Mucosa of descending colon (tissue), 3 donors: Measurements from ENCODE around the gene SARM1. TPM values are rescaled to one million over a fixed set of nuclear protein-coding genes. Genes with fewer than 3 reads are reported as not detected.
"Not testable (repeated sequence)": the region's sequence is repeated elsewhere in the genome, so short reads cannot be mapped to it uniquely, and the experiment has no call there.

Experiments used
- ATAC-seq: fragments of 200-7000 bp; cut with Tn5 transposase; one replicate; pipeline ENCODE4 v1.9.1; 2020; ENCODE audit warnings: mild to moderate bottlenecking, moderate library complexity
- DNase-seq, 3 donors: peaks; one replicate each; pipeline ENCODE4 v3.0.0-alpha.2; 2020
- H3K36me3 ChIP-seq: fragments of 200-600 bp; one replicate; pipeline ENCODE4 v1.8.0; 2021; ENCODE audit warnings: low read depth, mild to moderate bottlenecking
- H3K4me1 ChIP-seq: fragments of 200-600 bp; one replicate; pipeline ENCODE4 v1.8.0; 2021; ENCODE audit warnings: low read depth, mild to moderate bottlenecking
- H3K4me3 ChIP-seq: fragments of 200-600 bp; one replicate; pipeline ENCODE4 v1.8.0; 2021; ENCODE audit warnings: mild to moderate bottlenecking
- H3K9me3 ChIP-seq: fragments of 200-600 bp; one replicate; pipeline ENCODE4 v1.8.0; 2021; ENCODE audit warnings: mild to moderate bottlenecking
- CTCF ChIP-seq: fragments of 200-600 bp; IDR thresholded peaks from one replicate; pipeline ENCODE4 v1.8.0; 2022; ENCODE audit warnings: antibody characterized with exemption, mild to moderate bottlenecking
- intact Hi-C, 2 donors: fragments of 100-400 bp; cut with DNase I in 1 of 2; cut with micrococcal nuclease in 1 of 2; formaldehyde crosslinking; loops; one replicate each; pipeline versions ENCODE4 v1.11.0 to v1.11.1; 2022; cut with DNase I, micrococcal nuclease
- total RNA-seq, 3 donors: library from RNA; stranded (reverse); fragmentation: NEBNext Ultra II Directional in 2 of 3; extraction: Animal tissue kit (Norgen Biotek cat#: 25700) in 2 of 3; gene quantifications; one replicate each; pipeline versions ENCODE4 v1.2.1 to v1.2.4, GENCODE V29; 2021 to 2023
- donor health status: DM: no; HTN: no; CAD: no; lungs with moderate emphysema.
- donor health status: DM: no; HTN: no; CAD: no.
- donor health status: DM: no; HTN: yes; CAD: no.

SARM1 gene
- total RNA-seq, 3 donors from 2014 or later, result 12.8 to 16.4 (median 15.0) TPM

- intact Hi-C loops, result no loop called here
- no peak for ATAC-seq
- H3K4me3 ChIP-seq, result no peak overlapping the region
Measured at GRCh38 chr17:28338056-28338768, 33.3 kb upstream of the SARM1 start.

GRCh38 chr17:28338769-28339212 is 32.7 kb upstream of the SARM1 start:
- intact Hi-C loops, H3K36me3 ChIP-seq, H3K9me3 ChIP-seq, H3K4me3 ChIP-seq, ATAC-seq, DNase-seq: not testable (repeated sequence)
- H3K4me1 ChIP-seq, result peaks cover 19% of the 10 kb centered on the region

More at GRCh38 chr17:28338056-28338768, 33.3 kb upstream of the SARM1 start:
- Histone ChIP-seq H3K9me3 (no peaks in the 10 kb centered on the region), H3K36me3 (peaks cover 4% of the 10 kb centered on the region), H3K4me1 (peaks cover 23% of the 10 kb centered on the region)
- no peak for TF ChIP-seq CTCF
- DNase-seq, result no peak

GRCh38 chr17:28339431-28339830 is 32.1 kb upstream of the SARM1 start:
- intact Hi-C loops, result no loop called here
- ATAC-seq, result no peak
- TF ChIP-seq CTCF, result no peak
- Histone ChIP-seq H3K4me3 (no peak overlapping the region), H3K4me1 (peaks cover 13% of the 10 kb centered on the region), H3K36me3 (peaks cover 10% of the 10 kb centered on the region), H3K9me3 (no peaks in the 10 kb centered on the region)
- no peak for DNase-seq

- H3K36me3 ChIP-seq, result peaks cover 8% of the 10 kb centered on the region
- no peak overlapping the region for H3K4me3 ChIP-seq
- intact Hi-C loops, result no loop called here
- ATAC-seq (no peak), DNase-seq (no peak)
- H3K9me3 ChIP-seq, result no peaks in the 10 kb centered on the region
- TF ChIP-seq CTCF, result no peak
- H3K4me1 ChIP-seq, result peaks cover 6% of the 10 kb centered on the region
Measured at GRCh38 chr17:28340374-28340773, 31.1 kb upstream of the SARM1 start.

- peaks cover 6% of the 10 kb centered on the region for H3K36me3 ChIP-seq
- peaks cover 3% of the 10 kb centered on the region for H3K4me1 ChIP-seq
- no peak for ATAC-seq
Measured at GRCh38 chr17:28341516-28341915, 30.0 kb upstream of the SARM1 start.

More at GRCh38 chr17:28341516-28341915, 30.0 kb upstream of the SARM1 start:
- Histone ChIP-seq H3K4me3 (no peak overlapping the region), H3K9me3 (no peaks in the 10 kb centered on the region)
- no peak for DNase-seq
- intact Hi-C loops, result no loop called here
- no peak for TF ChIP-seq CTCF
